GM12878 (cell line): ENCODE data around the gene RNF41. TPM values are rescaled to one million over a fixed set of nuclear protein-coding genes. Genes with fewer than 3 reads are reported as not detected.

Experiments
- POLR2A ChIP-seq: IDR thresholded peaks from 2 replicates; pipeline ENCODE4 v1.6.1; 2011; ENCODE audit warnings: low read depth, mild to moderate bottlenecking, low read length
- SMARCA5 ChIP-seq: fragments of 450-650 bp; IDR thresholded peaks from 2 replicates; pipeline ENCODE4 v1.6.1; 2017; ENCODE audit warnings: mild to moderate bottlenecking
- ZNF207 ChIP-seq: fragments of 450-650 bp; IDR thresholded peaks from 2 replicates; pipeline ENCODE4 v1.6.1; 2014; ENCODE audit warnings: antibody characterized with exemption, mild to moderate bottlenecking, borderline replicate concordance
- polyA plus RNA-seq, 11 experiments: library from polyadenylated mRNA; depleted of rRNA in 4 of 11; unstranded in 6 of 11; stranded (reverse) in 5 of 11; fragments of >200 nt; fragmentation: Nextera tagmentation in 4 of 11; fragmentation: Illumina TruSeq in 1 of 11; extraction: Ambion mirVana in 4 of 11; extraction: Trizol in 1 of 11; gene quantifications; 1 replicate in 1 of 11; 2 replicates in 10 of 11; pipeline versions ENCODE4 v1.2.1 to v1.2.3, GENCODE V29; 2011 to 2016; ENCODE audit warnings: inconsistent platforms in 2 of 11, missing spikeins in 2 of 11, low read depth in 1 of 11
- total RNA-seq, 4 experiments: library from RNA; depleted of rRNA in 3 of 4; stranded (reverse); fragments of >200 nt in 3 of 4; fragmentation: Illumina TruSeq in 1 of 4; extraction: Trizol in 1 of 4; gene quantifications; 2 replicates each; pipeline versions ENCODE4 v1.2.1 to v1.2.3, GENCODE V29; 2013 to 2021
- TF ChIP-seq, protein P1 (sequence below): IDR thresholded peaks from 2 replicates; pipeline ENCODE4 v1.6.1; 2012; ENCODE audit warnings: improper control_type of control experiment, low read depth, low read length; ENCODE audit not compliant: insufficient replicate concordance
- TF ChIP-seq, protein P2 (sequence below): fragments of 450-650 bp; formaldehyde crosslinking; IDR thresholded peaks from 2 replicates; pipeline ENCODE4 v1.4.0; 2020; ENCODE audit warnings: mild to moderate bottlenecking, moderate library complexity
- TF ChIP-seq, protein P3 (sequence below): IDR thresholded peaks from 2 replicates; pipeline ENCODE4 v1.6.1; 2012; ENCODE audit warnings: low read depth, low read length, improper control_type of control experiment

Gene RNF41
- total and polyA plus RNA-seq, 10 of the 15 experiments (the other 5 are each of a cell fraction or from before 2014, with no cell fraction given) = 11.1 to 47.8 (median 30.6) TPM

DNA sequence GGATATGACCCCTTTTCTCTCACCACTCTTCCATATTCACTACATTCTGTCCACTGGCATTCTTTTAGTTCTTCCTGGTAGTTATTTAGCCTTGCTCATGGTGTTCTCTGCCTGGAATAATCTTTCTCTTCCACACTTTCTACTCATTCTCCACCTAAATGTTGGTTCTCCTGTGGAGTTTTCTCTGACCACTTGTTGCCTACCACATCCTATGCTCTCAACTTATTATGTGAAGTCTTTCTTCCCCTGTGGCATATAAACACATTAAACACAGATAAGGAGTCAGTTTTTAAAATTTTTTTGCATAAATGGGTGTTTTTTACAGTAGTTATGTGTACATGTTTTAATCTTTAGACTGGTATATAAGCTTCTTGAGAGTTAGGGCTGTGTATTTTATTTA lies 29.1 kb downstream of the RNF41 start (continued):
- TF ChIP-seq, protein P1, sequence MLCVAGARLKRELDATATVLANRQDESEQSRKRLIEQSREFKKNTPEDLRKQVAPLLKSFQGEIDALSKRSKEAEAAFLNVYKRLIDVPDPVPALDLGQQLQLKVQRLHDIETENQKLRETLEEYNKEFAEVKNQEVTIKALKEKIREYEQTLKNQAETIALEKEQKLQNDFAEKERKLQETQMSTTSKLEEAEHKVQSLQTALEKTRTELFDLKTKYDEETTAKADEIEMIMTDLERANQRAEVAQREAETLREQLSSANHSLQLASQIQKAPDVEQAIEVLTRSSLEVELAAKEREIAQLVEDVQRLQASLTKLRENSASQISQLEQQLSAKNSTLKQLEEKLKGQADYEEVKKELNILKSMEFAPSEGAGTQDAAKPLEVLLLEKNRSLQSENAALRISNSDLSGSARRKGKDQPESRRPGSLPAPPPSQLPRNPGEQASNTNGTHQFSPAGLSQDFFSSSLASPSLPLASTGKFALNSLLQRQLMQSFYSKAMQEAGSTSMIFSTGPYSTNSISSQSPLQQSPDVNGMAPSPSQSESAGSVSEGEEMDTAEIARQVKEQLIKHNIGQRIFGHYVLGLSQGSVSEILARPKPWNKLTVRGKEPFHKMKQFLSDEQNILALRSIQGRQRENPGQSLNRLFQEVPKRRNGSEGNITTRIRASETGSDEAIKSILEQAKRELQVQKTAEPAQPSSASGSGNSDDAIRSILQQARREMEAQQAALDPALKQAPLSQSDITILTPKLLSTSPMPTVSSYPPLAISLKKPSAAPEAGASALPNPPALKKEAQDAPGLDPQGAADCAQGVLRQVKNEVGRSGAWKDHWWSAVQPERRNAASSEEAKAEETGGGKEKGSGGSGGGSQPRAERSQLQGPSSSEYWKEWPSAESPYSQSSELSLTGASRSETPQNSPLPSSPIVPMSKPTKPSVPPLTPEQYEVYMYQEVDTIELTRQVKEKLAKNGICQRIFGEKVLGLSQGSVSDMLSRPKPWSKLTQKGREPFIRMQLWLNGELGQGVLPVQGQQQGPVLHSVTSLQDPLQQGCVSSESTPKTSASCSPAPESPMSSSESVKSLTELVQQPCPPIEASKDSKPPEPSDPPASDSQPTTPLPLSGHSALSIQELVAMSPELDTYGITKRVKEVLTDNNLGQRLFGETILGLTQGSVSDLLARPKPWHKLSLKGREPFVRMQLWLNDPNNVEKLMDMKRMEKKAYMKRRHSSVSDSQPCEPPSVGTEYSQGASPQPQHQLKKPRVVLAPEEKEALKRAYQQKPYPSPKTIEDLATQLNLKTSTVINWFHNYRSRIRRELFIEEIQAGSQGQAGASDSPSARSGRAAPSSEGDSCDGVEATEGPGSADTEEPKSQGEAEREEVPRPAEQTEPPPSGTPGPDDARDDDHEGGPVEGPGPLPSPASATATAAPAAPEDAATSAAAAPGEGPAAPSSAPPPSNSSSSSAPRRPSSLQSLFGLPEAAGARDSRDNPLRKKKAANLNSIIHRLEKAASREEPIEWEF = no peak
- TF ChIP-seq, protein P2, sequence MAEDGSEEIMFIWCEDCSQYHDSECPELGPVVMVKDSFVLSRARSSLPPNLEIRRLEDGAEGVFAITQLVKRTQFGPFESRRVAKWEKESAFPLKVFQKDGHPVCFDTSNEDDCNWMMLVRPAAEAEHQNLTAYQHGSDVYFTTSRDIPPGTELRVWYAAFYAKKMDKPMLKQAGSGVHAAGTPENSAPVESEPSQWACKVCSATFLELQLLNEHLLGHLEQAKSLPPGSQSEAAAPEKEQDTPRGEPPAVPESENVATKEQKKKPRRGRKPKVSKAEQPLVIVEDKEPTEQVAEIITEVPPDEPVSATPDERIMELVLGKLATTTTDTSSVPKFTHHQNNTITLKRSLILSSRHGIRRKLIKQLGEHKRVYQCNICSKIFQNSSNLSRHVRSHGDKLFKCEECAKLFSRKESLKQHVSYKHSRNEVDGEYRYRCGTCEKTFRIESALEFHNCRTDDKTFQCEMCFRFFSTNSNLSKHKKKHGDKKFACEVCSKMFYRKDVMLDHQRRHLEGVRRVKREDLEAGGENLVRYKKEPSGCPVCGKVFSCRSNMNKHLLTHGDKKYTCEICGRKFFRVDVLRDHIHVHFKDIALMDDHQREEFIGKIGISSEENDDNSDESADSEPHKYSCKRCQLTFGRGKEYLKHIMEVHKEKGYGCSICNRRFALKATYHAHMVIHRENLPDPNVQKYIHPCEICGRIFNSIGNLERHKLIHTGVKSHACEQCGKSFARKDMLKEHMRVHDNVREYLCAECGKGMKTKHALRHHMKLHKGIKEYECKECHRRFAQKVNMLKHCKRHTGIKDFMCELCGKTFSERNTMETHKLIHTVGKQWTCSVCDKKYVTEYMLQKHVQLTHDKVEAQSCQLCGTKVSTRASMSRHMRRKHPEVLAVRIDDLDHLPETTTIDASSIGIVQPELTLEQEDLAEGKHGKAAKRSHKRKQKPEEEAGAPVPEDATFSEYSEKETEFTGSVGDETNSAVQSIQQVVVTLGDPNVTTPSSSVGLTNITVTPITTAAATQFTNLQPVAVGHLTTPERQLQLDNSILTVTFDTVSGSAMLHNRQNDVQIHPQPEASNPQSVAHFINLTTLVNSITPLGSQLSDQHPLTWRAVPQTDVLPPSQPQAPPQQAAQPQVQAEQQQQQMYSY (CRISPR knock-in tag) = no peak
- no peak for TF ChIP-seq POLR2A
- TF ChIP-seq SMARCA5 = no peak
- TF ChIP-seq, protein P3, sequence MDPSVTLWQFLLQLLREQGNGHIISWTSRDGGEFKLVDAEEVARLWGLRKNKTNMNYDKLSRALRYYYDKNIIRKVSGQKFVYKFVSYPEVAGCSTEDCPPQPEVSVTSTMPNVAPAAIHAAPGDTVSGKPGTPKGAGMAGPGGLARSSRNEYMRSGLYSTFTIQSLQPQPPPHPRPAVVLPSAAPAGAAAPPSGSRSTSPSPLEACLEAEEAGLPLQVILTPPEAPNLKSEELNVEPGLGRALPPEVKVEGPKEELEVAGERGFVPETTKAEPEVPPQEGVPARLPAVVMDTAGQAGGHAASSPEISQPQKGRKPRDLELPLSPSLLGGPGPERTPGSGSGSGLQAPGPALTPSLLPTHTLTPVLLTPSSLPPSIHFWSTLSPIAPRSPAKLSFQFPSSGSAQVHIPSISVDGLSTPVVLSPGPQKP = no peak
- TF ChIP-seq ZNF207 = no peak
- TF ChIP-seq, all 136 proteins: peak for 0
